Measurements from ENCODE around the gene BAIAP3. TPM values are rescaled to one million over a fixed set of nuclear protein-coding genes. Genes with fewer than 3 reads are reported as not detected.

BAIAP3 gene
- polyA plus RNA-seq, 1 experiment: 0.33 TPM

- ChIA-PET CTCF (no interaction called here), POLR2A (no interaction called here)
- Histone ChIP-seq H3K27me3 (ENCODE audit: control insufficient read depth, insufficient read depth, low read length) (no peaks in the 10 kb centered on the region), H3K36me3 (ENCODE audit: control insufficient read depth, insufficient read depth, low read length) (peaks cover 22% of the 10 kb centered on the region), H3K4me3 (ENCODE audit: low read depth, low read length) (no peak overlapping the region)
- no peak for TF ChIP-seq CTCF (IDR thresholded peaks at IDR 0.05; ENCODE audit: insufficient read depth, low read depth, low read length)
- DNase-seq (ENCODE audit: low read depth): no peak
Observed at GRCh38 chr16:1387331-1387730, 53.9 kb downstream of the BAIAP3 start.

- no peaks in the 10 kb centered on the region for H3K27me3 ChIP-seq (ENCODE audit: control insufficient read depth, insufficient read depth, low read length)
- DNase-seq (ENCODE audit: low read depth): no peak
- peaks cover 23% of the 10 kb centered on the region for H3K36me3 ChIP-seq (ENCODE audit: control insufficient read depth, insufficient read depth, low read length)
- no peak for TF ChIP-seq CTCF (IDR thresholded peaks at IDR 0.05; ENCODE audit: insufficient read depth, low read depth, low read length)
- ChIA-PET POLR2A (no interaction called here), CTCF (no interaction called here)
- no peak overlapping the region for H3K4me3 ChIP-seq (ENCODE audit: low read depth, low read length)
Observed at GRCh38 chr16:1389762-1390161, 56.3 kb downstream of the BAIAP3 start.

GRCh38 chr16:1390239-1390779 lies 56.9 kb downstream of the BAIAP3 start:
- POLR2A ChIA-PET: no interaction called here
- CTCF ChIA-PET: interaction anchor here (0.7 kb wide), 1 partner anchor 1139 kb away, joined by 4 read pairs; no protein-coding TSS in a partner anchor
- no peaks in the 10 kb centered on the region for H3K27me3 ChIP-seq (ENCODE audit: control insufficient read depth, insufficient read depth, low read length)
- H3K4me3 ChIP-seq (ENCODE audit: low read depth, low read length): no peak overlapping the region
- H3K36me3 ChIP-seq (ENCODE audit: control insufficient read depth, insufficient read depth, low read length): peaks cover 23% of the 10 kb centered on the region
- no peak for DNase-seq (ENCODE audit: low read depth)
- TF ChIP-seq CTCF (IDR thresholded peaks at IDR 0.05; ENCODE audit: insufficient read depth, low read depth, low read length): no peak

- DNase-seq (ENCODE audit: low read depth): no peak
- peaks cover 26% of the 10 kb centered on the region for H3K36me3 ChIP-seq (ENCODE audit: control insufficient read depth, insufficient read depth, low read length)
- TF ChIP-seq CTCF (IDR thresholded peaks at IDR 0.05; ENCODE audit: insufficient read depth, low read depth, low read length): no peak
- POLR2A ChIA-PET: no interaction called here
- no peak overlapping the region for H3K4me3 ChIP-seq (ENCODE audit: low read depth, low read length)
- CTCF ChIA-PET: no interaction called here
- H3K27me3 ChIP-seq (ENCODE audit: control insufficient read depth, insufficient read depth, low read length): no peaks in the 10 kb centered on the region
Observed at GRCh38 chr16:1392826-1393225, 59.4 kb downstream of the BAIAP3 start.

GRCh38 chr16:1393613-1394176 lies 60.2 kb downstream of the BAIAP3 start:
- DNase-seq (ENCODE audit: low read depth): no peak
- TF ChIP-seq CTCF (IDR thresholded peaks at IDR 0.05; ENCODE audit: insufficient read depth, low read depth, low read length): no peak
- H3K4me3 ChIP-seq (ENCODE audit: low read depth, low read length): no peak overlapping the region
- peaks cover 28% of the 10 kb centered on the region for H3K36me3 ChIP-seq (ENCODE audit: control insufficient read depth, insufficient read depth, low read length)
- CTCF ChIA-PET: no interaction called here
- POLR2A ChIA-PET: no interaction called here
- no peaks in the 10 kb centered on the region for H3K27me3 ChIP-seq (ENCODE audit: control insufficient read depth, insufficient read depth, low read length)
